GM20000 (cell line): ENCODE measurements around the gene MEI4.

ENCODE experiments used
- DNase-seq: peaks from one replicate; pipeline ENCODE4 v3.0.0; 2012; ENCODE audit warnings: low spot score
- CTCF ChIP-seq: IDR thresholded peaks from 2 replicates; pipeline ENCODE4 v1.5.1; 2012; ENCODE audit warnings: mild to moderate bottlenecking, control low read depth; ENCODE audit errors: extremely low read depth, missing control alignments

Gene MEI4

GRCh38 chr6:77853401-77853800 lies 200.6 kb downstream of the MEI4 start:
- TF ChIP-seq CTCF = no peak
- DNase-seq = no peak

GRCh38 chr6:77856391-77856790 lies 203.6 kb downstream of the MEI4 start:
- no peak for DNase-seq
- TF ChIP-seq CTCF = no peak

GRCh38 chr6:77857421-77857820 lies 204.6 kb downstream of the MEI4 start:
- TF ChIP-seq CTCF = no peak
- DNase-seq = no peak

- DNase-seq = no peak
- no peak for TF ChIP-seq CTCF
These were observed 223.5 kb downstream of the MEI4 start for GRCh38 chr6:77876300-77876699.

- no peak for DNase-seq
- TF ChIP-seq CTCF = no peak
These were observed 226.7 kb downstream of the MEI4 start for GRCh38 chr6:77879527-77879926.

GRCh38 chr6:77880501-77880900 lies 227.7 kb downstream of the MEI4 start:
- no peak for TF ChIP-seq CTCF
- no peak for DNase-seq

- no peak for TF ChIP-seq CTCF
- no peak for DNase-seq
These were observed 231.0 kb downstream of the MEI4 start for GRCh38 chr6:77883851-77884250.
